SK-N-MC (cell line): Measurements from ENCODE around the gene VWCE.

ENCODE experiments used
- EZH2 ChIP-seq: fragments of 200-600 bp; sonication (generic); IDR thresholded peaks from one replicate; pipeline ENCODE4 v1.6.1; 2017; ENCODE audit warnings: antibody characterized with exemption
- POLR2AphosphoS5 ChIP-seq: IDR thresholded peaks from 2 replicates; pipeline ENCODE4 v1.6.1; 2012; ENCODE audit warnings: mild to moderate bottlenecking, low read depth, low read length, borderline replicate concordance

DNA sequence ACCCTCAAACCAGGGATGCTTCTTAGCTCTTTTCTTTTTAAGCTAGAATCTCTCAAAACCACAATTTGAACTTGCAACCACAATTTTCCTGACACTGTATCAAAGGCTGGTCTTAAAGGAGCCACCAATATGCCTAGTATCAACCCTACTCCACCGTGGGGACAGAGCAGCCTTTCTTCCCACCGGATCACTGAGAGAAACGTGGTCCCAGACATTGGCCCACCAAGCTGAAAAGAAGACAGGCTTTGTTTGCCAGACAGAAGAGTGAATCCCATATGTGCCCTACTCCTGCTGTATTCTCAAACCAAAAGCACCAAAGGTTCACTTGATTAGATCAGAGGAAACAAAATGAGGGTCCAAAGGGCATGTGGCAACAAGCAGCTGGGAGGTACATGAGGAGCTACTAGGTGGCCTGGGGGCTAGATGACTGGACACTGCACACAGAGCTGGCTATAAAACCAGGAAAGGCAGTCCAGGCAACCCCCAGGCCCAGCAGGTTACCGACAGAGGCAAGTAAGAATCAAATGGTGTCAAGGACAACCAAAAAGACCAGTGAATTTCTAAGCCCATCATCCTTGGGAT lies 3.6 kb upstream of the VWCE start:
- TF ChIP-seq EZH2, result no peak
- no peak for TF ChIP-seq POLR2AphosphoS5
